ENCODE results near the gene ARID1B. TPM values are rescaled to one million over a fixed set of nuclear protein-coding genes. Genes with fewer than 3 reads are reported as not detected.

ARID1B gene
- total RNA-seq, 1 experiment from 2014 or later, result 35.6 TPM

DNA sequence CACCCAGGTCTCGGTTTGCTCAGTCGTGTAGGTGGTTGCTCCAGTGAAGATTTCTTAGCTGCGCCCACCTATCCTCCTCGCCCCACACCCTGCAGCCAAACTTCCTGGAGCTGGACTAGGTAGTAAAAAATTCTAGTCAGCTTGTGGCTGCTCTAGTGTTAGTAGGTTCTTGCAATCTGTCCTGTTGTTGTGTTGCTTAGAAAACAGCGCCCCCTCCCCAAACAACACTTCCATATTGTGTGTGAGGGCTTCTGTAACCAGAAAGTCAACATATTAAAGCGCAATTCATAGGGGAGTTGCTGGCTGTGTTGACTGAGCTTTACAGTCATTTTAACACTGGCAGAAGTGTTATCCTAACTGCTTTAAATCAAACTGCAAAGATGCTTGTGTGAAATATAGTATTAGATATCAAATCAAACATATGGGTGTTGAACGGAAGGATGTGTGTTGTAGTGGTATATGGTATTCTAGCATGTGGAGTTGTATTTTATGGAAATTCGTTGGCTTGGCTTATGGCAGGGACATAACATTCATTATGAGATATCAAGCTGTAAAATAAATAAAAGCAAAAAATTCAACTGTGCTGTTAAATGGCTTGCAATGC is 122.5 kb downstream of the ARID1B start:
- Histone ChIP-seq H3K9ac (ENCODE audit: low read length) (no peak overlapping the region), H3K27me3 (ENCODE audit: insufficient read depth, low read length) (no peaks in the 10 kb centered on the region), H3K4me1 (ENCODE audit: control insufficient read depth in 1 of 2, insufficient read depth in 2 of 2, low read length in 2 of 2) (no peaks in the 10 kb centered on the region), H2AFZ (ENCODE audit: low read depth, low read length, poor library complexity, severe bottlenecking) (no peak overlapping the region), H3K79me2 (ENCODE audit: insufficient read depth, low read length) (peaks cover 25% of the 10 kb centered on the region), H3K27ac (ENCODE audit: low read depth, low read length) (no peak overlapping the region), H3K9me2 (ENCODE audit: insufficient read depth) (no peaks in the 10 kb centered on the region), H4K20me1 (ENCODE audit: insufficient read depth) (no peaks in the 10 kb centered on the region; the same call in 1 of the 2 replicates), H3K9me3 (ENCODE audit: control insufficient read depth in 1 of 2, insufficient read depth in 1 of 2, low read depth in 1 of 2, low read length in 2 of 2) (no peaks in the 10 kb centered on the region), H3K36me3 (ENCODE audit: control insufficient read depth in 1 of 2, insufficient read depth in 2 of 2, low read length in 2 of 2) (no peaks in the 10 kb centered on the region), H3K4me2 (ENCODE audit: low read length) (no peak overlapping the region), H3K4me3 (replicated peaks in 1 of 2; ENCODE audit: low read depth in 1 of 2, low read length in 2 of 2) (no peak overlapping the region)
- intact Hi-C loops (cut with micrococcal nuclease), result no loop called here
- ATAC-seq, result no peak
- TF ChIP-seq, protein P1, sequence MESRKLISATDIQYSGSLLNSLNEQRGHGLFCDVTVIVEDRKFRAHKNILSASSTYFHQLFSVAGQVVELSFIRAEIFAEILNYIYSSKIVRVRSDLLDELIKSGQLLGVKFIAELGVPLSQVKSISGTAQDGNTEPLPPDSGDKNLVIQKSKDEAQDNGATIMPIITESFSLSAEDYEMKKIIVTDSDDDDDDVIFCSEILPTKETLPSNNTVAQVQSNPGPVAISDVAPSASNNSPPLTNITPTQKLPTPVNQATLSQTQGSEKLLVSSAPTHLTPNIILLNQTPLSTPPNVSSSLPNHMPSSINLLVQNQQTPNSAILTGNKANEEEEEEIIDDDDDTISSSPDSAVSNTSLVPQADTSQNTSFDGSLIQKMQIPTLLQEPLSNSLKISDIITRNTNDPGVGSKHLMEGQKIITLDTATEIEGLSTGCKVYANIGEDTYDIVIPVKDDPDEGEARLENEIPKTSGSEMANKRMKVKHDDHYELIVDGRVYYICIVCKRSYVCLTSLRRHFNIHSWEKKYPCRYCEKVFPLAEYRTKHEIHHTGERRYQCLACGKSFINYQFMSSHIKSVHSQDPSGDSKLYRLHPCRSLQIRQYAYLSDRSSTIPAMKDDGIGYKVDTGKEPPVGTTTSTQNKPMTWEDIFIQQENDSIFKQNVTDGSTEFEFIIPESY (IDR thresholded peaks at IDR 0.05; ENCODE audit: extremely low read depth, insufficient replicate concordance, low read length), result no peak
- TF ChIP-seq, protein P2, sequence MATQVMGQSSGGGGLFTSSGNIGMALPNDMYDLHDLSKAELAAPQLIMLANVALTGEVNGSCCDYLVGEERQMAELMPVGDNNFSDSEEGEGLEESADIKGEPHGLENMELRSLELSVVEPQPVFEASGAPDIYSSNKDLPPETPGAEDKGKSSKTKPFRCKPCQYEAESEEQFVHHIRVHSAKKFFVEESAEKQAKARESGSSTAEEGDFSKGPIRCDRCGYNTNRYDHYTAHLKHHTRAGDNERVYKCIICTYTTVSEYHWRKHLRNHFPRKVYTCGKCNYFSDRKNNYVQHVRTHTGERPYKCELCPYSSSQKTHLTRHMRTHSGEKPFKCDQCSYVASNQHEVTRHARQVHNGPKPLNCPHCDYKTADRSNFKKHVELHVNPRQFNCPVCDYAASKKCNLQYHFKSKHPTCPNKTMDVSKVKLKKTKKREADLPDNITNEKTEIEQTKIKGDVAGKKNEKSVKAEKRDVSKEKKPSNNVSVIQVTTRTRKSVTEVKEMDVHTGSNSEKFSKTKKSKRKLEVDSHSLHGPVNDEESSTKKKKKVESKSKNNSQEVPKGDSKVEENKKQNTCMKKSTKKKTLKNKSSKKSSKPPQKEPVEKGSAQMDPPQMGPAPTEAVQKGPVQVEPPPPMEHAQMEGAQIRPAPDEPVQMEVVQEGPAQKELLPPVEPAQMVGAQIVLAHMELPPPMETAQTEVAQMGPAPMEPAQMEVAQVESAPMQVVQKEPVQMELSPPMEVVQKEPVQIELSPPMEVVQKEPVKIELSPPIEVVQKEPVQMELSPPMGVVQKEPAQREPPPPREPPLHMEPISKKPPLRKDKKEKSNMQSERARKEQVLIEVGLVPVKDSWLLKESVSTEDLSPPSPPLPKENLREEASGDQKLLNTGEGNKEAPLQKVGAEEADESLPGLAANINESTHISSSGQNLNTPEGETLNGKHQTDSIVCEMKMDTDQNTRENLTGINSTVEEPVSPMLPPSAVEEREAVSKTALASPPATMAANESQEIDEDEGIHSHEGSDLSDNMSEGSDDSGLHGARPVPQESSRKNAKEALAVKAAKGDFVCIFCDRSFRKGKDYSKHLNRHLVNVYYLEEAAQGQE (IDR thresholded peaks at IDR 0.05; ENCODE audit: low read depth), result no peak
- TF ChIP-seq CEBPB (IDR thresholded peaks at IDR 0.05; ENCODE audit: low read depth), result no peak
- no TSS peak for BruUV-seq (replicated peaks)
- ChIA-PET POLR2A (no interaction called here), CTCF (no interaction called here), RAD21 (ENCODE audit: low non-redundant PET in 1 of 2, low total read pairs in 2 of 2, uncharacterized antibody in 2 of 2, unreplicated experiment in 2 of 2) (interaction anchor here in 1 of 2 experiments (0.7 kb wide), 1 partner anchor 87 kb away, joined by 3 read pairs; no protein-coding TSS in a partner anchor)
- no peak for DNase-seq (ENCODE audit: low read depth, low spot score)
